Thyroid gland (tissue), 4 donors: ENCODE measurements around the gene SCCPDH.

Experiments
- CTCF ChIP-seq, 6 experiments: fragments of 200-600 bp in 3 of 6; fragments of 450-650 bp in 3 of 6; sonication (generic) in 3 of 6; IDR thresholded peaks; one replicate each; pipeline ENCODE4 v1.5.1; 2016 to 2019; ENCODE audit warnings: antibody characterized with exemption in 6 of 6, mild to moderate bottlenecking in 2 of 6, inconsistent platforms in 1 of 6, moderate library complexity in 1 of 6
- POLR2A ChIP-seq, 2 donors: fragments of 450-650 bp; IDR thresholded peaks; one replicate each; pipeline ENCODE4 v1.6.1; 2017; ENCODE audit warnings: antibody characterized with exemption in 2 of 2, mild to moderate bottlenecking in 2 of 2, moderate library complexity in 1 of 2

GRCh38 chr1:246780264-246780663 lies 56.1 kb downstream of the SCCPDH start:
- TF ChIP-seq POLR2A (IDR thresholded peaks at IDR 0.05) (no peak), CTCF (IDR thresholded peaks at IDR 0.05) (no peak)
